ENCODE results near the gene UCHL5. TPM values are rescaled to one million over a fixed set of nuclear protein-coding genes. Genes with fewer than 3 reads are reported as not detected.
A peak's percentile ranks its signal among the peaks of the same experiment; 100 is the strongest.

UCHL5 gene
- total RNA-seq, 4 donors from 2014 or later = 13.7 to 35.0 (median 26.0) TPM

GRCh38 chr1:193070942-193071341 is 11.8 kb upstream of the UCHL5 start:
- Histone ChIP-seq H3K27ac (no peak overlapping the region), H3K27me3 (no peaks in the 10 kb centered on the region), H3K4me3 (no peak overlapping the region), H3K4me1 (peaks cover 0 to 19% (median 2%) of the 10 kb centered on the region in 4 donors), H3K9me3 (no peaks in the 10 kb centered on the region), H3K36me3 (peaks cover 0 to 4% (median 0%) of the 10 kb centered on the region in 4 donors)
- TF ChIP-seq CTCF (IDR thresholded peaks at IDR 0.05) = no peak
- no peak for TF ChIP-seq POLR2A (IDR thresholded peaks at IDR 0.05)
- TF ChIP-seq EP300 (IDR thresholded peaks at IDR 0.05; ENCODE audit: low read depth) = no peak
- TF ChIP-seq POLR2AphosphoS5 (IDR thresholded peaks at IDR 0.05) = no peak
- DNase-seq = no peak
- WGBS, 2 donors (ENCODE audit: low coverage in 1 of 2) = 46 to 69% methylated on average over 3 to 5 of the region's 5 CpGs
- in situ Hi-C loops (cut with MboI; ENCODE audit: low pct_ligation_motif_present in 1 of 4, low pct_unique_long_range_greater_than_20kb in 1 of 4, low sequenced_read_pairs in 3 of 4) = no loop called here
- intact Hi-C loops (cut with DNase I; ENCODE audit: low total_unique reads) = no loop called here

- in situ Hi-C loops (cut with MboI; ENCODE audit: low pct_ligation_motif_present in 1 of 4, low pct_unique_long_range_greater_than_20kb in 1 of 4, low sequenced_read_pairs in 3 of 4) (no loop called here), intact Hi-C loops (cut with DNase I; ENCODE audit: low total_unique reads) (no loop called here)
- TF ChIP-seq CTCF (IDR thresholded peaks at IDR 0.05) (no peak), EP300 (IDR thresholded peaks at IDR 0.05; ENCODE audit: low read depth) (no peak)
- Histone ChIP-seq H3K4me3 (no peak overlapping the region), H3K36me3 (peaks cover 0 to 4% (median 0%) of the 10 kb centered on the region in 4 donors), H3K27ac (no peak overlapping the region), H3K9me3 (no peaks in the 10 kb centered on the region), H3K27me3 (no peaks in the 10 kb centered on the region), H3K4me1 (peaks cover 0 to 25% (median 2%) of the 10 kb centered on the region in 4 donors)
- DNase-seq = no peak
- WGBS, 2 donors (ENCODE audit: low coverage in 1 of 2) = 66 to 82% methylated on average over 2 of the region's 2 CpGs
Observed at GRCh38 chr1:193070386-193070753, 11.2 kb upstream of the UCHL5 start.

GRCh38 chr1:193069748-193070385 is 10.7 kb upstream of the UCHL5 start:
- Histone ChIP-seq H3K4me3 (no peak overlapping the region), H3K27ac (no peak overlapping the region), H3K27me3 (no peaks in the 10 kb centered on the region), H3K4me1 (peaks cover 0 to 26% (median 2%) of the 10 kb centered on the region in 4 donors), H3K36me3 (peaks cover 0 to 4% (median 0%) of the 10 kb centered on the region in 4 donors), H3K9me3 (no peaks in the 10 kb centered on the region)
- in situ Hi-C loops (cut with MboI; ENCODE audit: low pct_ligation_motif_present in 1 of 4, low pct_unique_long_range_greater_than_20kb in 1 of 4, low sequenced_read_pairs in 3 of 4) (loop anchor here in 1 of 4 donors (10.0 kb wide), 1 partner anchor 55 kb away; the partner anchor contains the start of gene CDC73), intact Hi-C loops (cut with DNase I; ENCODE audit: low total_unique reads) (no loop called here)
- 77 to 83% methylated on average over 4 of the region's 4 CpGs for WGBS, 2 donors (ENCODE audit: low coverage in 1 of 2)
- DNase-seq = no peak
- TF ChIP-seq POLR2A (IDR thresholded peaks at IDR 0.05) (no peak), POLR2AphosphoS5 (IDR thresholded peaks at IDR 0.05) (no peak), CTCF (IDR thresholded peaks at IDR 0.05) (peak in 1 of 5 experiments; percentile 13), EP300 (IDR thresholded peaks at IDR 0.05; ENCODE audit: low read depth) (no peak)

- Histone ChIP-seq H3K4me1 (peaks cover 0 to 29% (median 2%) of the 10 kb centered on the region in 4 donors), H3K36me3 (peaks cover 0 to under 1% (median 0%) of the 10 kb centered on the region in 4 donors), H3K4me3 (no peak overlapping the region), H3K9me3 (no peaks in the 10 kb centered on the region), H3K27ac (no peak overlapping the region), H3K27me3 (no peaks in the 10 kb centered on the region)
- in situ Hi-C loops (cut with MboI; ENCODE audit: low pct_ligation_motif_present in 1 of 4, low pct_unique_long_range_greater_than_20kb in 1 of 4, low sequenced_read_pairs in 3 of 4) = loop anchor here in 1 of 4 donors (10.0 kb wide), 1 partner anchor 57 kb away; the partner anchor contains the start of gene CDC73
- DNase-seq = no peak
- intact Hi-C loops (cut with DNase I; ENCODE audit: low total_unique reads) = no loop called here
- no peak for TF ChIP-seq POLR2AphosphoS5 (IDR thresholded peaks at IDR 0.05)
- no peak for TF ChIP-seq POLR2A (IDR thresholded peaks at IDR 0.05)
- no peak for TF ChIP-seq CTCF (IDR thresholded peaks at IDR 0.05)
Observed at GRCh38 chr1:193068013-193068412, 8.9 kb upstream of the UCHL5 start.
